Measurements from ENCODE around the gene NGF.
"Not testable (repeated sequence)": the region's sequence is repeated elsewhere in the genome, so short reads cannot be mapped to it uniquely, and the experiment has no call there.

NGF gene

GRCh38 chr1:115310581-115311473 lies 27.2 kb downstream of the NGF start:
- Histone ChIP-seq H3K36me3 (ENCODE audit: insufficient read depth, low read length) (no peaks in the 10 kb centered on the region), H4K20me1 (ENCODE audit: insufficient read depth, low read length) (no peaks in the 10 kb centered on the region), H3K4me2 (ENCODE audit: insufficient read depth, low read length) (no peak overlapping the region), H3K9ac (ENCODE audit: low read depth, low read length) (no peak overlapping the region), H3K4me3 (ENCODE audit: low read depth in 1 of 2, low read length in 2 of 2) (no peak overlapping the region), H3K27me3 (ENCODE audit: insufficient read depth, low read length, poor library complexity) (no peaks in the 10 kb centered on the region), H3K27ac (ENCODE audit: low read length) (no peak overlapping the region), H3K4me1 (ENCODE audit: insufficient read depth, low read length) (no peaks in the 10 kb centered on the region), H3K9me3 (ENCODE audit: insufficient read depth, low read length, severe bottlenecking) (no peaks in the 10 kb centered on the region), H2AFZ (ENCODE audit: low read depth, low read length) (no peak overlapping the region), H3K79me2 (ENCODE audit: insufficient read depth, low read length) (no peaks in the 10 kb centered on the region)
- TF ChIP-seq CTCF (IDR thresholded peaks at IDR 0.05; ENCODE audit: borderline replicate concordance, extremely low read depth, low read length, poor library complexity, severe bottlenecking) (no peak), EZH2 (IDR thresholded peaks at IDR 0.05; ENCODE audit: borderline replicate concordance, low read depth, low read length, severe bottlenecking) (no peak)
- no peak for DNase-seq
- no peak for ATAC-seq (ENCODE audit: insufficient read depth, low read depth)

- not testable (repeated sequence) for H2AFZ ChIP-seq (ENCODE audit: low read depth, low read length); H3K4me2 ChIP-seq (ENCODE audit: insufficient read depth, low read length); H3K27ac ChIP-seq (ENCODE audit: low read length); H3K4me1 ChIP-seq (ENCODE audit: insufficient read depth, low read length); DNase-seq; H3K4me3 ChIP-seq (ENCODE audit: low read depth in 1 of 2, low read length in 2 of 2); H3K79me2 ChIP-seq (ENCODE audit: insufficient read depth, low read length); H3K36me3 ChIP-seq (ENCODE audit: insufficient read depth, low read length); H3K9me3 ChIP-seq (ENCODE audit: insufficient read depth, low read length, severe bottlenecking); H3K9ac ChIP-seq (ENCODE audit: low read depth, low read length); H4K20me1 ChIP-seq (ENCODE audit: insufficient read depth, low read length); H3K27me3 ChIP-seq (ENCODE audit: insufficient read depth, low read length, poor library complexity); ATAC-seq (ENCODE audit: insufficient read depth, low read depth)
Observed at GRCh38 chr1:115309504-115309903, 28.5 kb downstream of the NGF start.

GRCh38 chr1:115308969-115309368 lies 29.1 kb downstream of the NGF start:
- Histone ChIP-seq H4K20me1 (ENCODE audit: insufficient read depth, low read length) (no peaks in the 10 kb centered on the region), H3K79me2 (ENCODE audit: insufficient read depth, low read length) (no peaks in the 10 kb centered on the region), H3K4me1 (ENCODE audit: insufficient read depth, low read length) (no peaks in the 10 kb centered on the region), H3K36me3 (ENCODE audit: insufficient read depth, low read length) (no peaks in the 10 kb centered on the region), H3K4me2 (ENCODE audit: insufficient read depth, low read length) (no peak overlapping the region), H3K27ac (ENCODE audit: low read length) (no peak overlapping the region), H2AFZ (ENCODE audit: low read depth, low read length) (no peak overlapping the region), H3K27me3 (ENCODE audit: insufficient read depth, low read length, poor library complexity) (no peaks in the 10 kb centered on the region), H3K9me3 (ENCODE audit: insufficient read depth, low read length, severe bottlenecking) (no peaks in the 10 kb centered on the region), H3K9ac (ENCODE audit: low read depth, low read length) (no peak overlapping the region), H3K4me3 (ENCODE audit: low read depth in 1 of 2, low read length in 2 of 2) (no peak overlapping the region)
- no peak for TF ChIP-seq EZH2 (IDR thresholded peaks at IDR 0.05; ENCODE audit: borderline replicate concordance, low read depth, low read length, severe bottlenecking)
- TF ChIP-seq CTCF (IDR thresholded peaks at IDR 0.05; ENCODE audit: borderline replicate concordance, extremely low read depth, low read length, poor library complexity, severe bottlenecking), result no peak
- DNase-seq, result no peak
- no peak for ATAC-seq (ENCODE audit: insufficient read depth, low read depth)

GRCh38 chr1:115307661-115308060 lies 30.4 kb downstream of the NGF start:
- no peak overlapping the region for H2AFZ ChIP-seq (ENCODE audit: low read depth, low read length)
- no peak overlapping the region for H3K27ac ChIP-seq (ENCODE audit: low read length)
- H3K4me2 ChIP-seq (ENCODE audit: insufficient read depth, low read length), result no peak overlapping the region
- H3K36me3 ChIP-seq (ENCODE audit: insufficient read depth, low read length), result no peaks in the 10 kb centered on the region
- H3K4me3 ChIP-seq (ENCODE audit: low read depth in 1 of 2, low read length in 2 of 2), result no peak overlapping the region
- TF ChIP-seq CTCF (IDR thresholded peaks at IDR 0.05; ENCODE audit: borderline replicate concordance, extremely low read depth, low read length, poor library complexity, severe bottlenecking) (no peak), EZH2 (IDR thresholded peaks at IDR 0.05; ENCODE audit: borderline replicate concordance, low read depth, low read length, severe bottlenecking) (no peak)
- no peaks in the 10 kb centered on the region for H3K27me3 ChIP-seq (ENCODE audit: insufficient read depth, low read length, poor library complexity)
- H4K20me1 ChIP-seq (ENCODE audit: insufficient read depth, low read length), result no peaks in the 10 kb centered on the region
- ATAC-seq (ENCODE audit: insufficient read depth, low read depth), result no peak
- H3K79me2 ChIP-seq (ENCODE audit: insufficient read depth, low read length), result no peaks in the 10 kb centered on the region
- no peaks in the 10 kb centered on the region for H3K9me3 ChIP-seq (ENCODE audit: insufficient read depth, low read length, severe bottlenecking)
- no peaks in the 10 kb centered on the region for H3K4me1 ChIP-seq (ENCODE audit: insufficient read depth, low read length)
- no peak overlapping the region for H3K9ac ChIP-seq (ENCODE audit: low read depth, low read length)
- no peak for DNase-seq

Measured in DND-41 (cell line).